Measurements from ENCODE around the gene ITM2C.

Gene ITM2C

DNA sequence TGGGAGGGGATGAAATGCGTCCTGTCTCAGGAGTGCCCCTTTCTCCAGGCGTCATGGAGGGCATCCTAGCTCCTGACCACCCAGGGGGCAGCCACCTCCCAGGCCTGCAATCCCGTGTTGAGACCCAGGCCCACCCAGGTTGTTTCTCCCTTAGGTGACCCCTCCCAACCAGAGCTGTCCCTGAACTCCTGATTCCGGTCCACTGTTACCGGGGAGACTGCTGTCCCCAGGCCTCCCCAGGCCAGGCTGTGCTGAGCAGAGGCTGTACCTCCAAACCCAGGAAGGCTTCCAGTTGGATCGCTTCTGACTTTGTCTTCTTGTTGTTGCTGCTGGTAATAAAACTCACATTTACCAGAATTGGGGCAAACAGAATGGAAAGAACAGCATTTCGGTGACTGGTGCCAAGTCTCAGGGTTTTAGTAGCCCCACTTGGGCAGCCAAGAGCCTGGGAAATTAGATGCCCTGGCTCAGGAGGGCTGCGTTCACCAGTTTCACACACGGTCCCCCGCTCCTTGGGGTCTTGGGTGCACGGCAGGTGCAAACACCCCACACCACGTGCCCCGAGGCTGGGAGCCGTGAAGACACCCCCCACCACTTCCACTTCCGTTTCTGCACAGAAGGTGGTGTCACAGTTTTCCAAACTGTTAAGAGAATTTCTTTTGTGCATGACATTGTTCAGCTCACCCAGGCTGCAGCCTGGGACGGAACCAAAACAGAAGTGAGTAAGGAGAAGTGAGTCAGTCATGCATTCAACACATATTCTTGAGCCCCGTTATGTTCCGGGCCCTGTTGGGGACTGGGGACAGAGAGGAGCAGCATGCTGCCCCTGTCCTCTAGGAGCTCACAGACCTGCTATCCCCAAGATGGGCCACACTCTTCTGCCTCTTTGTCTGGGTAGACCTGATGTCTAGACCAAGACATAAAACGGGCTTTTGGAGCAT is 29.4 kb downstream of the ITM2C start:
- Histone ChIP-seq H3K27ac (ENCODE audit: low read depth, low read length) (no peak overlapping the region), H3K4me3 (ENCODE audit: insufficient read depth, low read length, poor library complexity, severe bottlenecking) (no peak overlapping the region), H4K20me1 (ENCODE audit: low read depth, low read length) (no peaks in the 10 kb centered on the region), H3K9me2 (replicated peaks; ENCODE audit: insufficient read depth, low read length) (no peaks in the 10 kb centered on the region), H3K79me2 (ENCODE audit: insufficient read depth, low read length) (no peaks in the 10 kb centered on the region), H3K36me3 (ENCODE audit: low read length) (no peaks in the 10 kb centered on the region), H3K9me3 (ENCODE audit: insufficient read depth, low read length) (no peaks in the 10 kb centered on the region), H2AFZ (ENCODE audit: low read depth, low read length, severe bottlenecking) (no peak overlapping the region), H3F3A (ENCODE audit: insufficient read depth) (no peaks in the 10 kb centered on the region), H3K27me3 (ENCODE audit: low read length) (no peaks in the 10 kb centered on the region), H3K9ac (ENCODE audit: low read length) (no peak overlapping the region), H3K4me2 (ENCODE audit: low read depth, low read length, poor library complexity, severe bottlenecking) (no peak overlapping the region)
- TF ChIP-seq, protein P1, sequence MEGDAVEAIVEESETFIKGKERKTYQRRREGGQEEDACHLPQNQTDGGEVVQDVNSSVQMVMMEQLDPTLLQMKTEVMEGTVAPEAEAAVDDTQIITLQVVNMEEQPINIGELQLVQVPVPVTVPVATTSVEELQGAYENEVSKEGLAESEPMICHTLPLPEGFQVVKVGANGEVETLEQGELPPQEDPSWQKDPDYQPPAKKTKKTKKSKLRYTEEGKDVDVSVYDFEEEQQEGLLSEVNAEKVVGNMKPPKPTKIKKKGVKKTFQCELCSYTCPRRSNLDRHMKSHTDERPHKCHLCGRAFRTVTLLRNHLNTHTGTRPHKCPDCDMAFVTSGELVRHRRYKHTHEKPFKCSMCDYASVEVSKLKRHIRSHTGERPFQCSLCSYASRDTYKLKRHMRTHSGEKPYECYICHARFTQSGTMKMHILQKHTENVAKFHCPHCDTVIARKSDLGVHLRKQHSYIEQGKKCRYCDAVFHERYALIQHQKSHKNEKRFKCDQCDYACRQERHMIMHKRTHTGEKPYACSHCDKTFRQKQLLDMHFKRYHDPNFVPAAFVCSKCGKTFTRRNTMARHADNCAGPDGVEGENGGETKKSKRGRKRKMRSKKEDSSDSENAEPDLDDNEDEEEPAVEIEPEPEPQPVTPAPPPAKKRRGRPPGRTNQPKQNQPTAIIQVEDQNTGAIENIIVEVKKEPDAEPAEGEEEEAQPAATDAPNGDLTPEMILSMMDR (IDR thresholded peaks at IDR 0.05; ENCODE audit: insufficient read depth, low read length, poor library complexity, severe bottlenecking), result no peak
- TF ChIP-seq EZH2phosphoT487 (conservative IDR thresholded peaks at IDR 0.05; ENCODE audit: low read length), result no peak

DNA sequence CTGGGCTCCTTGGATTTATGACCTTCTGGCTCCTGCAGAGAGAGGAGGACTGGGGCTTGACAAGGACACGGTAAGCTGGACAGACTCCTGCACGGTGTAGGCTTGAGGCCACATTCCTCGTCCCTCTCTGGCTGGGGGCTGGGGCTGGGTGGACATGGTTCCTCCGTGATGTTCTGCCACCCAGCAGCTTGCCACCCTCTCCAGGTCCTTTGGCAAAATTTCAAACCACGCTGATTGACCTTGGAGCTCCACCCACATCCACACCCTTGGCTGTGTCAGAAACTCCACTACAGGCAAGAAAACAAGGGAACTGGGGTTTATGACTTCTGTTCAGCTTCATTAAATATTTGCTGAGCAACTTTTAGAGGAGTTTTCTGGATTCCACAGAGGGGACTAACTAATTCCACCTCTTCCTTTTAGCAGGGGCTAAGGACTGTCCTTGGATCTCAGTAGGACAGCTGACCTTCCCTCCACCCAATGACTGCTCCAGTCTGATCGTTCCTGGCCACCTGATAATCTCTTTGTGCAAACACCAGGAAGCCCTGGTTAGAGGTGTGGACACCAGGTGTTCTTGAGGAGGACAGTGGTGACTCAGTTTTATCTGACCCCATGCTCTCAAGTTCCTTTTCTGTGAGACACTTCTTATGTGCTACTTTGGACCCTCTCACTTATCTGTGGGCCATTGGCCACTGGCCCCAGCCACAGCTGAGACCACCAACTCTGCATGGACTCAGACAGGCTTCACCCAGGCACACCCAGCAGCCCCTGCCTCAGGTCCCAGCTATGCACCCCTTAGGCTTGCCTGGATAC is 31.0 kb downstream of the ITM2C start:
- H3K36me3 ChIP-seq (ENCODE audit: low read length), result no peaks in the 10 kb centered on the region
- H3K4me2 ChIP-seq (ENCODE audit: low read depth, low read length, poor library complexity, severe bottlenecking), result no peak overlapping the region
- no peaks in the 10 kb centered on the region for H3K79me2 ChIP-seq (ENCODE audit: insufficient read depth, low read length)
- no peaks in the 10 kb centered on the region for H3K9me2 ChIP-seq (replicated peaks; ENCODE audit: insufficient read depth, low read length)
- TF ChIP-seq EZH2phosphoT487 (conservative IDR thresholded peaks at IDR 0.05; ENCODE audit: low read length), result no peak
- TF ChIP-seq, protein P1 (IDR thresholded peaks at IDR 0.05; ENCODE audit: insufficient read depth, low read length, poor library complexity, severe bottlenecking), result no peak
- no peaks in the 10 kb centered on the region for H4K20me1 ChIP-seq (ENCODE audit: low read depth, low read length)
- no peaks in the 10 kb centered on the region for H3F3A ChIP-seq (ENCODE audit: insufficient read depth)
- H2AFZ ChIP-seq (ENCODE audit: low read depth, low read length, severe bottlenecking), result no peak overlapping the region
- H3K27me3 ChIP-seq (ENCODE audit: low read length), result no peaks in the 10 kb centered on the region
- H3K9me3 ChIP-seq (ENCODE audit: insufficient read depth, low read length), result no peaks in the 10 kb centered on the region
- no peak overlapping the region for H3K9ac ChIP-seq (ENCODE audit: low read length)
- no peak overlapping the region for H3K27ac ChIP-seq (ENCODE audit: low read depth, low read length)
- no peak overlapping the region for H3K4me3 ChIP-seq (ENCODE audit: insufficient read depth, low read length, poor library complexity, severe bottlenecking)

DNA sequence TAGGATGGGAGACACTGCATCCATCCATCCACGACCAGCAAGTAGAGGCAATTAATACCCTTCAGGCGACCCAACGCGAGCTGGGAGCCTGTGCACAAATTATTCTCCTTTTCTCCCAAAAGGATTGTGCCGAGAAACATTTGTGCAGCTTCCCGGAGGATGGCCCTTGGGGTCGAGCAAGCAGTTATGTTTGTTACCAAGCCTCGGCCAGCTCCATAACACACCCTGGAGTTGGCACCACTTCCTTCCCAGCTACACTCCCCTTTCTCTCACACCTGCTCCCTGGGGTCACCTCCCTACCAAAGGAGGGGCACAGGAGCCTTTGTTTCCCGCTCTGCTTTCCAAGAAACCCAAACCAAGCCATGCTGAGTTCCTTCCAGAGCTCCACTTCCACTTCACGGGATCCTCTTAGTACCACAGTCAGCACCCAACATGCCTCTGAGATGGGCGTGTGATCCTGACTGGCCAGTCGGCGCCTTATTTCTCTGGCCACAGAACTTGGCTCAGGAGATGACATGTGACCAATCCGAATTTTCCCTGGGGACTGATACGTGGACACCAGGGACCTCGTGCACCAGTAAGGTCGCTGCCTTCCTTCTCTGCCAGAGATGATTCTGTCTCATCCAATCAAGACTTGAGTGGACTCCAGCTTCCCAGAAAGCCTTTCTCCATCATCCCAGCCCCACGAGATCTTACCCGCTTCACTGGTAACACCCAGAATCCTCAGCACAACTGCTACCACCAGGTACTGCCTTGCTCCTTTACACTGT is 31.8 kb downstream of the ITM2C start:
- H3K9ac ChIP-seq (ENCODE audit: low read length), result no peak overlapping the region
- no peak overlapping the region for H3K4me2 ChIP-seq (ENCODE audit: low read depth, low read length, poor library complexity, severe bottlenecking)
- no peak overlapping the region for H2AFZ ChIP-seq (ENCODE audit: low read depth, low read length, severe bottlenecking)
- H3K27ac ChIP-seq (ENCODE audit: low read depth, low read length), result no peak overlapping the region
- TF ChIP-seq, protein P1 (IDR thresholded peaks at IDR 0.05; ENCODE audit: insufficient read depth, low read length, poor library complexity, severe bottlenecking), result no peak
- TF ChIP-seq EZH2phosphoT487 (conservative IDR thresholded peaks at IDR 0.05; ENCODE audit: low read length), result no peak
- no peaks in the 10 kb centered on the region for H3F3A ChIP-seq (ENCODE audit: insufficient read depth)
- no peaks in the 10 kb centered on the region for H3K9me3 ChIP-seq (ENCODE audit: insufficient read depth, low read length)
- H3K4me3 ChIP-seq (ENCODE audit: insufficient read depth, low read length, poor library complexity, severe bottlenecking), result no peak overlapping the region
- H3K36me3 ChIP-seq (ENCODE audit: low read length), result no peaks in the 10 kb centered on the region
- H4K20me1 ChIP-seq (ENCODE audit: low read depth, low read length), result no peaks in the 10 kb centered on the region
- H3K9me2 ChIP-seq (replicated peaks; ENCODE audit: insufficient read depth, low read length), result no peaks in the 10 kb centered on the region
- H3K27me3 ChIP-seq (ENCODE audit: low read length), result no peaks in the 10 kb centered on the region
- H3K79me2 ChIP-seq (ENCODE audit: insufficient read depth, low read length), result no peaks in the 10 kb centered on the region
